Smooth muscle cell (in vitro differentiated cells): ENCODE measurements around the gene PACSIN2. TPM values are rescaled to one million over a fixed set of nuclear protein-coding genes. Genes with fewer than 3 reads are reported as not detected.

ENCODE experiments used
- DNase-seq: peaks from one replicate; lab custom pipeline; 2025; ENCODE audit not compliant: unreplicated experiment; lab: John Stamatoyannopoulos, UW
- H2AFZ ChIP-seq: fragments of 200-600 bp; sonication (generic); 2 replicates; pipeline ENCODE4 v1.6.0; 2016; ENCODE audit warnings: antibody characterized with exemption, low read depth, mild to moderate bottlenecking
- H3F3A ChIP-seq: fragments of 200-600 bp; sonication (generic); 2 replicates; pipeline ENCODE4 v1.6.0; 2017; ENCODE audit warnings: antibody characterized with exemption, low read depth
- H3K27ac ChIP-seq: fragments of 200-600 bp; sonication (generic); 2 replicates; pipeline ENCODE4 v1.5.1; 2016; ENCODE audit warnings: low read depth, mild to moderate bottlenecking
- H3K27me3 ChIP-seq: fragments of 200-600 bp; sonication (generic); 2 replicates; pipeline ENCODE4 v1.6.1; 2016; ENCODE audit warnings: low read depth, mild to moderate bottlenecking
- H3K36me3 ChIP-seq: fragments of 200-600 bp; sonication (generic); 2 replicates; pipeline ENCODE4 v1.5.1; 2016; ENCODE audit warnings: low read depth
- H3K4me1 ChIP-seq: fragments of 200-600 bp; sonication (generic); 2 replicates; pipeline ENCODE4 v1.5.1; 2016; ENCODE audit warnings: low read depth
- H3K4me2 ChIP-seq: fragments of 200-600 bp; sonication (generic); 2 replicates; pipeline ENCODE4 v1.6.0; 2016; ENCODE audit warnings: mild to moderate bottlenecking
- H3K4me3 ChIP-seq: fragments of 200-600 bp; sonication (generic); 2 replicates; pipeline ENCODE4 v1.5.1; 2016; ENCODE audit warnings: mild to moderate bottlenecking
- H3K79me2 ChIP-seq: fragments of 200-600 bp; sonication (generic); 2 replicates; pipeline ENCODE4 v1.6.0; 2016; ENCODE audit warnings: low read depth, mild to moderate bottlenecking
- H3K9ac ChIP-seq: fragments of 200-600 bp; sonication (generic); 2 replicates; pipeline ENCODE4 v1.6.0; 2016; ENCODE audit warnings: low read depth
- H3K9me3 ChIP-seq: fragments of 200-600 bp; sonication (generic); replicated peaks from 2 replicates; pipeline ENCODE4 v1.5.1; 2016; ENCODE audit warnings: low read depth
- H4K20me1 ChIP-seq: fragments of 200-600 bp; sonication (generic); 2 replicates; pipeline ENCODE4 v1.6.0; 2016; ENCODE audit warnings: low read depth
- CTCF ChIP-seq: fragments of 200-600 bp; sonication (generic); IDR thresholded peaks from 2 replicates; pipeline ENCODE4 v1.5.1; 2017; ENCODE audit warnings: borderline replicate concordance, mild to moderate bottlenecking, antibody characterized with exemption; ENCODE audit not compliant: insufficient read depth, poor library complexity, severe bottlenecking
- WGBS: methylation state at CpG from one replicate; pipeline ENCODE4 v1.1.7; 2016; ENCODE audit warnings: low lambda C conversion rate; 5-methylcytosine and 5-hydroxymethylcytosine counted together
- polyA plus RNA-seq: library from polyadenylated mRNA; unstranded; fragments of >200 nt; fragmentation: Nextera tagmentation; extraction: Ambion mirVana; gene quantifications from 2 replicates; pipeline ENCODE4 v1.2.1, GENCODE V29; 2016
- total RNA-seq: library from RNA; depleted of rRNA; stranded (reverse); fragments of >200 nt; gene quantifications from 2 replicates; pipeline ENCODE4 v1.2.3, GENCODE V29; 2014

The PACSIN2 gene
- total and polyA plus RNA-seq, 2 experiments from 2014 or later: 34.7 to 41.1 TPM

DNA sequence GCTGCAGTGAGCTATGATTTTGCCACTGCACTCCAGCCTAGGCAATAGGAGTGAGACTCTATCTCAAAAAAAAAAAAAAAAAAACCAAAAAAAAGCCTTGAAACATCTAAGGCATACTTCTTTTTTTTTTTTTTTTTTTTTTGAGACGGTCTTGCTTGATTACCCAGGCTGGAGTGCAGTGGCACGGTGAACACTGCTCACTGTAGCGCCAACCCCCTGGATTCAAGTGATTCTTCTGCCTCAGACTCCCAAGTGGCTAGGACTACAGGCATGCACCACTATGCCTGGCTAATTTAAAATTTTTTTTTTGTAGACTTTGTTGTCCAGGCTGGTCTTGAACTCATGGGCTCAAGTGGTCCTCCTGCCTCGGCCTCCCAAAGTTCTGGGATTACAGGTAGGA is 177.4 kb downstream of the PACSIN2 start:
- no peak overlapping the region for H3K4me3 ChIP-seq
- no peak for DNase-seq
- peaks cover 29% of the 10 kb centered on the region for H3K36me3 ChIP-seq
- no peak overlapping the region for H3K27ac ChIP-seq
- H3F3A ChIP-seq: no peaks in the 10 kb centered on the region
- no peak overlapping the region for H3K9ac ChIP-seq
- no peaks in the 10 kb centered on the region for H3K4me1 ChIP-seq
- no peak for TF ChIP-seq CTCF
- no peaks in the 10 kb centered on the region for H3K9me3 ChIP-seq
- peaks cover 76% of the 10 kb centered on the region for H4K20me1 ChIP-seq
- H3K27me3 ChIP-seq: no peaks in the 10 kb centered on the region
- H3K4me2 ChIP-seq: no peak overlapping the region
- H3K79me2 ChIP-seq: peaks cover 40% of the 10 kb centered on the region
- no peak overlapping the region for H2AFZ ChIP-seq
- WGBS: 99% methylated on average over 4 of the region's 4 CpGs

GRCh38 chr22:42836026-42836425 is 178.9 kb downstream of the PACSIN2 start:
- no peak overlapping the region for H3K4me3 ChIP-seq
- peaks cover 42% of the 10 kb centered on the region for H3K36me3 ChIP-seq
- H4K20me1 ChIP-seq: peaks cover 60% of the 10 kb centered on the region
- H3K79me2 ChIP-seq: peaks cover 38% of the 10 kb centered on the region
- no peak for DNase-seq
- H3K4me2 ChIP-seq: no peak overlapping the region
- no peak overlapping the region for H2AFZ ChIP-seq
- 99% methylated on average over 5 of the region's 5 CpGs for WGBS
- no peaks in the 10 kb centered on the region for H3F3A ChIP-seq
- no peaks in the 10 kb centered on the region for H3K4me1 ChIP-seq
- no peaks in the 10 kb centered on the region for H3K27me3 ChIP-seq
- no peak overlapping the region for H3K27ac ChIP-seq
- H3K9me3 ChIP-seq: no peaks in the 10 kb centered on the region
- no peak for TF ChIP-seq CTCF
- H3K9ac ChIP-seq: no peak overlapping the region

DNA sequence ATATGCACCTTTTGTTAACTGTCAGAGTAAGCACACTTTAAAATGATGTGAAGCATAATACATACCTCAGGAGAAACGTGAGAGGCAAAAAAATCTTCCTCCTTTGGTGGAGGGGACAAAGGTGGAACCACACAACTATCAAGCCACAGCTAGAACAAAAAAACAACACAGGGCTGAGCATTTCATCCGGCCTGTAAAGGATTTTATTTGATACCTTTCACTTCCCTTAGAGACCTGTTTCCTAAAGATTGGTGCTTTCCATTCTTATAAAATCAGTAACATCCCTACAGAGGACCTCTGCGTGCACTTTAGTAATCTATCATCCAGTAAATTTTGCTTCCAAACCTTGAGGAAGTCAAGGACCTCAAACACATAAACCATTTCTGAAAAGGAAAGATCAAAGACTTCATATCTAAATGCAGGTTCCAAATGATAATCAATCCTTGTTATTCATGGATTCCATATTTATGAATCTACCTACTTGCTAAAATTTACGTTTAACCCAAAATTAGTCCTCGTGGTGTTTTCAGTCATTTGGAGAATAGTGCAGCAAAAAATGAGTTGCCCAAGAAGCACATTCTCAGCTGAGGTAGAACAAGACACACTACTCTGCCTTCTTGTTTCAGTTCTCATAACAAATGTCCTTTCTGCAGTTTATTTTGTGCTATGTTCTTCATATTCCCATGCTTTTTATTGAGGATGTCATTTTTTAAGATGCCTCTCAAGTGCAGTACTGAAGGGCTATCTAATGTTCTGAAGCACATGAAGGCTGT is 180.6 kb downstream of the PACSIN2 start:
- H3K4me1 ChIP-seq: no peaks in the 10 kb centered on the region
- WGBS: 97% methylated on average over 5 of the region's 5 CpGs
- H3K4me2 ChIP-seq: no peak overlapping the region
- DNase-seq: no peak
- H3F3A ChIP-seq: no peaks in the 10 kb centered on the region
- H4K20me1 ChIP-seq: peaks cover 47% of the 10 kb centered on the region
- no peak overlapping the region for H3K9ac ChIP-seq
- peaks cover 38% of the 10 kb centered on the region for H3K36me3 ChIP-seq
- TF ChIP-seq CTCF: no peak
- no peaks in the 10 kb centered on the region for H3K9me3 ChIP-seq
- H3K79me2 ChIP-seq: peaks cover 23% of the 10 kb centered on the region
- H3K4me3 ChIP-seq: no peak overlapping the region
- no peaks in the 10 kb centered on the region for H3K27me3 ChIP-seq
- no peak overlapping the region for H2AFZ ChIP-seq
- no peak overlapping the region for H3K27ac ChIP-seq

- Histone ChIP-seq H3K79me2 (peaks cover 14% of the 10 kb centered on the region), H3K36me3 (peaks cover 38% of the 10 kb centered on the region)
Observed at GRCh38 chr22:42833104-42833503, 181.8 kb downstream of the PACSIN2 start.

More at GRCh38 chr22:42833104-42833503, 181.8 kb downstream of the PACSIN2 start:
- Histone ChIP-seq H3K27ac (no peak overlapping the region), H3K27me3 (no peaks in the 10 kb centered on the region), H3F3A (no peaks in the 10 kb centered on the region), H3K9me3 (no peaks in the 10 kb centered on the region), H2AFZ (no peak overlapping the region), H3K4me3 (no peak overlapping the region), H3K4me1 (no peaks in the 10 kb centered on the region), H4K20me1 (peaks cover 38% of the 10 kb centered on the region), H3K9ac (no peak overlapping the region), H3K4me2 (no peak overlapping the region)
- no peak for DNase-seq
- no peak for TF ChIP-seq CTCF
